ENCODE measurements around the gene ANKRD42. TPM values are rescaled to one million over a fixed set of nuclear protein-coding genes. Genes with fewer than 3 reads are reported as not detected.
A peak's percentile ranks its signal among the peaks of the same experiment; 100 is the strongest.

The ANKRD42 gene
- total RNA-seq, 1 donor from 2014 or later = 7.8 TPM

GRCh38 chr11:83285151-83285770 lies 91.7 kb downstream of the ANKRD42 start:
- Mint-ChIP-seq H3K4me1 (peaks cover 42% of the 10 kb centered on the region), H3K27ac (peak overlapping the region; percentile 99), H3K27me3 (ENCODE audit: low read depth) (no peaks in the 10 kb centered on the region), H3K9me3 (peaks cover 3% of the 10 kb centered on the region), H3K4me3 (peak overlapping the region; percentile 98), H3K36me3 (no peaks in the 10 kb centered on the region)
- DNase-seq (ENCODE audit: low spot score in 2 of 2, unreplicated experiment in 2 of 2) = no peak
- TF ChIP-seq, protein P1, sequence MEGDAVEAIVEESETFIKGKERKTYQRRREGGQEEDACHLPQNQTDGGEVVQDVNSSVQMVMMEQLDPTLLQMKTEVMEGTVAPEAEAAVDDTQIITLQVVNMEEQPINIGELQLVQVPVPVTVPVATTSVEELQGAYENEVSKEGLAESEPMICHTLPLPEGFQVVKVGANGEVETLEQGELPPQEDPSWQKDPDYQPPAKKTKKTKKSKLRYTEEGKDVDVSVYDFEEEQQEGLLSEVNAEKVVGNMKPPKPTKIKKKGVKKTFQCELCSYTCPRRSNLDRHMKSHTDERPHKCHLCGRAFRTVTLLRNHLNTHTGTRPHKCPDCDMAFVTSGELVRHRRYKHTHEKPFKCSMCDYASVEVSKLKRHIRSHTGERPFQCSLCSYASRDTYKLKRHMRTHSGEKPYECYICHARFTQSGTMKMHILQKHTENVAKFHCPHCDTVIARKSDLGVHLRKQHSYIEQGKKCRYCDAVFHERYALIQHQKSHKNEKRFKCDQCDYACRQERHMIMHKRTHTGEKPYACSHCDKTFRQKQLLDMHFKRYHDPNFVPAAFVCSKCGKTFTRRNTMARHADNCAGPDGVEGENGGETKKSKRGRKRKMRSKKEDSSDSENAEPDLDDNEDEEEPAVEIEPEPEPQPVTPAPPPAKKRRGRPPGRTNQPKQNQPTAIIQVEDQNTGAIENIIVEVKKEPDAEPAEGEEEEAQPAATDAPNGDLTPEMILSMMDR (IDR thresholded peaks at IDR 0.05; ENCODE audit: unreplicated experiment) = no peak

DNA sequence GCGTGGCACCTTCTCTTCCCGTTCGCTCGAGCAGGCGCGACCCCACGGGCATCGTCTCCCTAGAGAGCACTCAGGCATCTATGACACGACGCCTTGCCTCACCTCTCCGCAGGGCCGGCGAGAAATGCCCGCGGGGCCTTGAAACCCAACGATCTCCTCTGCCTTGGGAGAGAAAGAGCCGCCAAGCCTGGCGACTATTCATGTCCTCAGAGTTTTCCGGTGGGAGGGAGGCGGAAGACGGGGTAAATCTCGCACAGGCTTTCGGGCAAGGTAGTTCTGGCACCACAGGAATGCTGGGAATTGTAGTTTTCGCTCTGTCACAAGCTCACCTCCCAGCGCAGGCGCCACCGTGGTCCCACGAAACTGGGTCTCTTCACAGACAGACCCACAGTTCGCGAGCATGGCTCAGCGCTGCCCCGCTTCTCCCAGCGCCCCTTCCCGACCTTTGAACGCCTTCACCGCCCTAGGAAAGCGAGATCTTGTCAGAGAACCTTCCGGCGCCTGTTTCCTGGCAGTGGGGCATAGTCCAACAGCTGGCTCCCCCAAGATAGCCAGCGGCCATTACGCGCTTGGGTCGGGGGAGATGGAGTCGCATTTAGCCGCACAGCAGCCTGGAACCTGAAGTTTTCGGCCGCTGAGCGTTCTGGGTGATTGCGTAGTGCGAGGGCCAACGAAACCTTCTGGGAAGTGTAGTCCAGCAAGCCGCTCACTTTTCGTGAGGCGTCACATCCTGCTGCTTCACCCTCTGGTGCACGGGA lies 92.4 kb downstream of the ANKRD42 start, which contains the start of gene CCDC90B:
Gene CCDC90B (minus strand): TSS at position 597 of the 758 bp plus-strand sequence. CDS start 395 bp downstream, at position 202.
- Mint-ChIP-seq H3K4me1 (peaks cover 36% of the 10 kb centered on the region), H3K4me3 (peak within 1 kb of the TSS; percentile 98), H3K36me3 (no peaks in the 10 kb centered on the region), H3K9me3 (peaks cover 3% of the 10 kb centered on the region), H3K27ac (peak within 1 kb of the TSS; percentile 99), H3K27me3 (ENCODE audit: low read depth) (no peaks in the 10 kb centered on the region)
- peak; percentile 75 to 90 for DNase-seq (ENCODE audit: low spot score in 2 of 2, unreplicated experiment in 2 of 2)
- TF ChIP-seq, protein P1 (IDR thresholded peaks at IDR 0.05; ENCODE audit: unreplicated experiment) = no peak

DNA sequence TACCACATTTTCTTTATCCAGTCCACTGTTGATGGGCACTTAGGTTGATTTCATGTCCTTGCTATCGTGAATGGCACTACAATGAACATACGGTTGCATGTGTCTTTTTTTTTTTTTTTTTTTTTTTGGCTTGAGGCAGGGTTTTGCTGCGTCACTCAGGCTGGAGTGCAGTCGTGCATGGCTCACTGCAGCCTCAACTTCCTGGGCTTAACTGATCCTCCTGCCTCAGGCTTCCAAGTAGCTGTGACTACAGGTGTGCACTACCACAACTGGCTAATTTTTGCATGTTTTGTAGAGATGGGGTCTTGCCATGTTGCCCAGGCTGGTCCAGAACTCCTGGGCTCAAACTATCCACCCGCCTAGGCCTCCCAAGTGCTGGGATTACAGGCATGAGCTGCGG lies 94.1 kb downstream of the ANKRD42 start:
- Mint-ChIP-seq H3K9me3 (peaks cover 3% of the 10 kb centered on the region), H3K4me1 (peaks cover 29% of the 10 kb centered on the region), H3K36me3 (no peaks in the 10 kb centered on the region), H3K27me3 (ENCODE audit: low read depth) (no peaks in the 10 kb centered on the region), H3K27ac (no peak overlapping the region), H3K4me3 (no peak overlapping the region)
- no peak for DNase-seq (ENCODE audit: low spot score in 2 of 2, unreplicated experiment in 2 of 2)
- TF ChIP-seq, protein P1 (IDR thresholded peaks at IDR 0.05; ENCODE audit: unreplicated experiment) = no peak

DNA sequence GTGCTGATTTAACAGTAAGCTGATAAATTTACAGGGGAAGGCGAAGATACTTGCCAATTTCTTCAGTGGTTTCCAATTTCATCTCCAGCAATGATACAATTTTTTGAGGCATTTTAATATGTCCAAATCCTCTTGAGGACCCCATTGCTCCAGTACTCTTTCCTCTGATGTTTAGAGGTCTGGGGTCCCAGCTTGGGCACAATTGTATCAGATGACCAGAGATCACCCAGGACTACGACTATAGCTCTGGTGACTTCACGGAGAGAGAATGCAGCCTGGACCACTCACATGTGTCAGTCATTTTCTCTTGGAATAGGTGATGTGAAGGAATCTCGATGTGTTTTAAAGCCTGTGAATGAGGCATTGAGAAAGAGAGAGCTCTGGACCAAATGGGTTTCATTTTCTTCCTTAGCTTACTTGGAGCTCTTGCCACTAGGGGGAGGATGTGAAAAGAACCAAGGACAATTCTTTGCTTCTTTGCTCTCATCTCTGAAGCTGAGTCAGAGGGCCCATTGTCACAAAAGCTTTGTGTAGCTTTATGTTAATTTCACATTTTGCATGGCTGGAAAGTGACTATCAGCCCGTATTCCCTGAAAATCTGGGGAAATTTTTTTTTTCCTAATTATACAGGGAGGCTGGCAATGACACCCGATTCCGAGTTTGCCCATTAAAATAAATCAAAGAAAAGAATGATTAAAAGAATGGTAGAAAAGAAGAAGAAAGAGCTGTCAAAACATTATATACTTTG lies 99.4 kb downstream of the ANKRD42 start:
- Mint-ChIP-seq H3K27ac (no peak overlapping the region), H3K36me3 (no peaks in the 10 kb centered on the region), H3K27me3 (ENCODE audit: low read depth) (peaks cover 2% of the 10 kb centered on the region), H3K4me1 (peaks cover 4% of the 10 kb centered on the region), H3K4me3 (peak overlapping the region; percentile 28), H3K9me3 (no peaks in the 10 kb centered on the region)
- TF ChIP-seq, protein P1 (IDR thresholded peaks at IDR 0.05; ENCODE audit: unreplicated experiment) = peak; percentile 74
- DNase-seq (ENCODE audit: low spot score in 2 of 2, unreplicated experiment in 2 of 2) = no peak

- Mint-ChIP-seq H3K27me3 (ENCODE audit: low read depth) (peaks cover 2% of the 10 kb centered on the region), H3K36me3 (no peaks in the 10 kb centered on the region), H3K9me3 (no peaks in the 10 kb centered on the region)
These were observed 99.9 kb downstream of the ANKRD42 start for GRCh38 chr11:83293457-83293774.

More at GRCh38 chr11:83293457-83293774, 99.9 kb downstream of the ANKRD42 start:
- peaks cover 4% of the 10 kb centered on the region for H3K4me1 Mint-ChIP-seq
- no peak overlapping the region for H3K27ac Mint-ChIP-seq
- no peak overlapping the region for H3K4me3 Mint-ChIP-seq
- DNase-seq (ENCODE audit: low spot score in 2 of 2, unreplicated experiment in 2 of 2) = no peak
- TF ChIP-seq, protein P1 (IDR thresholded peaks at IDR 0.05; ENCODE audit: unreplicated experiment) = no peak
